Stomach (tissue), 4 donors: Measurements from ENCODE around the gene HLA-DPA1.

Experiments
- CTCF ChIP-seq, 7 experiments: fragments of 450-650 bp in 4 of 7; fragments of 200-600 bp in 3 of 7; sonication (generic) in 3 of 7; IDR thresholded peaks; one replicate each; pipeline ENCODE4 v1.5.1; 2016 to 2019; ENCODE audit warnings: antibody characterized with exemption in 7 of 7, control low read depth in 2 of 7, mild to moderate bottlenecking in 1 of 7
- POLR2A ChIP-seq, 4 donors: fragments of 450-650 bp; IDR thresholded peaks; one replicate each; pipeline ENCODE4 v1.6.1; 2016; ENCODE audit warnings: antibody characterized with exemption in 4 of 4, control low read depth in 2 of 4, mild to moderate bottlenecking in 1 of 4, moderate library complexity in 1 of 4
- POLR2AphosphoS5 ChIP-seq, 3 donors: sonication (generic); formaldehyde crosslinking; IDR thresholded peaks; one replicate each; pipeline ENCODE4 v1.6.1; 2016; ENCODE audit warnings: antibody characterized with exemption in 3 of 3

GRCh38 chr6:33073431-33073871 lies at the start of gene HLA-DPA1:
- no peak for TF ChIP-seq POLR2A (IDR thresholded peaks at IDR 0.05)
- no peak for TF ChIP-seq CTCF (IDR thresholded peaks at IDR 0.05)
- peak in 2 of 3 donors; percentile 57 to 94 for TF ChIP-seq POLR2AphosphoS5 (IDR thresholded peaks at IDR 0.05)
